K562 (cell line): ENCODE results near the gene SREBF1. TPM values are rescaled to one million over a fixed set of nuclear protein-coding genes. Genes with fewer than 3 reads are reported as not detected.

Source experiments
- BDP1 ChIP-seq: IDR thresholded peaks from 3 replicates; pipeline ENCODE4 v1.6.1; 2011; ENCODE audit not compliant: insufficient read length, insufficient read depth
- ETV6 ChIP-seq, 3 experiments: fragments of 150-350 bp in 1 of 3; sonication (generic) in 1 of 3; formaldehyde crosslinking in 1 of 3; IDR thresholded peaks; 2 replicates each; pipeline versions ENCODE4 v1.6.1 to v1.8.0; 2014 to 2022; ENCODE audit warnings: borderline replicate concordance in 2 of 3, low read depth in 2 of 3, antibody characterized with exemption in 1 of 3, low read length in 1 of 3, mild to moderate bottlenecking in 1 of 3, missing genetic modification reagents in 1 of 3
- FIP1L1 ChIP-seq: fragments of 200-400 bp; formaldehyde crosslinking; IDR thresholded peaks from 2 replicates; pipeline ENCODE4 v1.6.1; 2018; ENCODE audit warnings: mild to moderate bottlenecking, low read depth, low read length; ENCODE audit not compliant: poor library complexity, severe bottlenecking
- HDAC6 ChIP-seq: IDR thresholded peaks from 2 replicates; pipeline ENCODE4 v1.6.1; 2012; ENCODE audit warnings: low read depth, mild to moderate bottlenecking, control low read depth, inconsistent platforms, low read length, moderate library complexity
- IRF9 ChIP-seq: fragments of 450-650 bp; IDR thresholded peaks from 2 replicates; pipeline ENCODE4 v1.6.1; 2016; ENCODE audit warnings: missing biosample characterization, missing genetic modification characterization
- PATZ1 ChIP-seq: fragments of 250-450 bp; sonication (Bioruptor Pico); IDR thresholded peaks from 2 replicates; pipeline ENCODE4 v1.5.0; 2020; ENCODE audit warnings: mild to moderate bottlenecking, borderline replicate concordance
- PHTF2 ChIP-seq: fragments of 250-450 bp; sonication (Bioruptor Pico); IDR thresholded peaks from 2 replicates; pipeline ENCODE4 v1.5.0; 2021; ENCODE audit warnings: mild to moderate bottlenecking
- PPARD ChIP-seq: fragments of 250-450 bp; sonication (Bioruptor Pico); IDR thresholded peaks from 2 replicates; pipeline ENCODE4 v1.8.0; 2022; ENCODE audit warnings: inconsistent platforms, mild to moderate bottlenecking, moderate library complexity
- RERE ChIP-seq: sonication (generic); formaldehyde crosslinking; IDR thresholded peaks from 2 replicates; pipeline ENCODE4 v1.8.0; 2023; ENCODE audit warnings: missing genetic modification reagents, mild to moderate bottlenecking, borderline replicate concordance
- ZNF280B ChIP-seq: fragments of 250-450 bp; sonication (Bioruptor Pico); IDR thresholded peaks from 2 replicates; pipeline ENCODE4 v1.5.1; 2021; ENCODE audit warnings: mild to moderate bottlenecking
- ZNF830 ChIP-seq: fragments of 250-450 bp; sonication (Bioruptor Pico); IDR thresholded peaks from 2 replicates; pipeline ENCODE4 v1.5.0; 2021; ENCODE audit warnings: mild to moderate bottlenecking
- polyA plus RNA-seq, 8 experiments: library from polyadenylated mRNA; depleted of rRNA in 4 of 8; stranded (reverse) in 5 of 8; unstranded in 3 of 8; fragments of >200 nt; fragmentation: Nextera tagmentation in 2 of 8; fragmentation: Illumina TruSeq in 1 of 8; extraction: Ambion mirVana in 2 of 8; extraction: Trizol in 1 of 8; gene quantifications; 2 replicates each; pipeline versions ENCODE4 v1.2.1 to v1.2.3, GENCODE V29; 2011 to 2014; ENCODE audit warnings: inconsistent platforms in 1 of 8, missing spikeins in 1 of 8
- total RNA-seq, 7 experiments: library from RNA; depleted of rRNA in 6 of 7; stranded (reverse); fragments of >200 nt in 6 of 7; fragmentation: Illumina TruSeq in 2 of 7; extraction: Trizol in 2 of 7; gene quantifications; 2 replicates each; pipeline versions ENCODE4 v1.2.1 to v1.2.3, GENCODE V29; 2011 to 2021; ENCODE audit warnings: low replicate concordance in 1 of 7

Gene SREBF1
- total and polyA plus RNA-seq, 9 of the 15 experiments (the other 6 are each of a cell fraction or from before 2014, with no cell fraction given) = 1.6 to 169 (median 69.4) TPM

- TF ChIP-seq IRF9 (tag) (no peak), PHTF2 (CRISPR knock-in tag) (no peak), RERE (no peak), HDAC6 (no peak), PATZ1 (no peak), ZNF280B (CRISPR knock-in tag) (no peak), BDP1 (no peak), ETV6 (IDR thresholded peaks at IDR 0.05; ENCODE audit: borderline replicate concordance in 1 of 2, low read depth in 2 of 2, low read length in 1 of 2) (no peak), ETV6 (CRISPR knock-in tag; IDR thresholded peaks at IDR 0.05; ENCODE audit: borderline replicate concordance) (no peak), FIP1L1 (no peak), PPARD (CRISPR knock-in tag) (no peak), ZNF830 (CRISPR knock-in tag) (no peak)
Measured at GRCh38 chr17:17882082-17882581, 45.3 kb upstream of the SREBF1 start (continued).
